SU-DHL-6 (cell line): ENCODE data around the gene SLC3A2.

ENCODE experiments used
- H2AFZ ChIP-seq: fragments of 200-600 bp; sonication (generic); 2 replicates; pipeline ENCODE4 v1.6.1; 2014; ENCODE audit warnings: low read depth, mild to moderate bottlenecking, moderate library complexity, mixed read lengths, antibody characterized with exemption, low read length; ENCODE audit not compliant: severe bottlenecking
- H3F3A ChIP-seq: fragments of 200-600 bp; shearing (Covaris generic); 2 replicates; pipeline ENCODE4 v1.6.0; 2016; ENCODE audit warnings: antibody characterized with exemption, mild to moderate bottlenecking; ENCODE audit not compliant: insufficient read depth
- H3K27ac ChIP-seq: fragments of 200-600 bp; sonication (generic); 2 replicates; pipeline ENCODE4 v1.5.1; 2016; ENCODE audit warnings: low read depth, mild to moderate bottlenecking, low read length, moderate library complexity, mixed read lengths
- H3K27me3 ChIP-seq: fragments of 200-600 bp; sonication (generic), shearing (Covaris generic); 2 replicates; pipeline ENCODE4 v1.6.0; 2014; ENCODE audit warnings: mild to moderate bottlenecking, low read length
- H3K36me3 ChIP-seq: fragments of 200-600 bp; sonication (generic); 2 replicates; pipeline ENCODE4 v1.6.1; 2014; ENCODE audit warnings: mild to moderate bottlenecking, low read length, mixed read lengths
- H3K4me2 ChIP-seq: fragments of 300-600, 200-600 bp; shearing (Covaris generic), sonication (generic); 2 replicates; pipeline ENCODE4 v1.6.0; 2014; ENCODE audit warnings: low read length, low read depth, mild to moderate bottlenecking; ENCODE audit not compliant: poor library complexity, severe bottlenecking
- H3K4me3 ChIP-seq: fragments of 200-600 bp; sonication (generic); 2 replicates; pipeline ENCODE4 v1.5.1; 2014; ENCODE audit warnings: antibody characterized with exemption, low read length, mild to moderate bottlenecking, mixed read lengths; ENCODE audit not compliant: insufficient read depth, poor library complexity, severe bottlenecking
- H3K79me2 ChIP-seq: fragments of 200-600 bp; sonication (generic); 2 replicates; pipeline ENCODE4 v1.6.1; 2014; ENCODE audit warnings: mild to moderate bottlenecking, low read length, moderate library complexity; ENCODE audit not compliant: insufficient read depth
- H3K9ac ChIP-seq: fragments of 200-600 bp; sonication (generic); 2 replicates; pipeline ENCODE4 v1.7.0; 2014; ENCODE audit warnings: mild to moderate bottlenecking, low read length
- H3K9me2 ChIP-seq: fragments of 200-600 bp; sonication (generic); replicated peaks from 2 replicates; pipeline ENCODE4 v1.6.1; 2014; ENCODE audit warnings: low read length; ENCODE audit not compliant: insufficient read depth
- H3K9me3 ChIP-seq: fragments of 200-600 bp; sonication (generic); 2 replicates; pipeline ENCODE4 v1.6.1; 2014; ENCODE audit warnings: low read length, mixed read lengths; ENCODE audit not compliant: insufficient read depth
- H4K20me1 ChIP-seq: fragments of 200-600 bp; sonication (generic); 2 replicates; pipeline ENCODE4 v1.6.1; 2014; ENCODE audit warnings: low read depth, mild to moderate bottlenecking, antibody characterized with exemption, low read length, moderate library complexity, mixed read lengths
- EZH2phosphoT487 ChIP-seq: fragments of 200-600 bp; sonication (generic), shearing (Covaris generic); conservative IDR thresholded peaks from 2 replicates; pipeline ENCODE4 v1.6.1; 2018; ENCODE audit warnings: mild to moderate bottlenecking, antibody characterized with exemption, low read length, moderate library complexity, mixed read lengths
- TF ChIP-seq, protein P1 (sequence below): fragments of 200-600 bp; sonication (generic); IDR thresholded peaks from one replicate; pipeline ENCODE4 v1.5.1; 2017; ENCODE audit warnings: antibody characterized with exemption, mild to moderate bottlenecking, low read length, moderate library complexity; ENCODE audit not compliant: insufficient read depth, poor library complexity, severe bottlenecking

Gene SLC3A2

DNA sequence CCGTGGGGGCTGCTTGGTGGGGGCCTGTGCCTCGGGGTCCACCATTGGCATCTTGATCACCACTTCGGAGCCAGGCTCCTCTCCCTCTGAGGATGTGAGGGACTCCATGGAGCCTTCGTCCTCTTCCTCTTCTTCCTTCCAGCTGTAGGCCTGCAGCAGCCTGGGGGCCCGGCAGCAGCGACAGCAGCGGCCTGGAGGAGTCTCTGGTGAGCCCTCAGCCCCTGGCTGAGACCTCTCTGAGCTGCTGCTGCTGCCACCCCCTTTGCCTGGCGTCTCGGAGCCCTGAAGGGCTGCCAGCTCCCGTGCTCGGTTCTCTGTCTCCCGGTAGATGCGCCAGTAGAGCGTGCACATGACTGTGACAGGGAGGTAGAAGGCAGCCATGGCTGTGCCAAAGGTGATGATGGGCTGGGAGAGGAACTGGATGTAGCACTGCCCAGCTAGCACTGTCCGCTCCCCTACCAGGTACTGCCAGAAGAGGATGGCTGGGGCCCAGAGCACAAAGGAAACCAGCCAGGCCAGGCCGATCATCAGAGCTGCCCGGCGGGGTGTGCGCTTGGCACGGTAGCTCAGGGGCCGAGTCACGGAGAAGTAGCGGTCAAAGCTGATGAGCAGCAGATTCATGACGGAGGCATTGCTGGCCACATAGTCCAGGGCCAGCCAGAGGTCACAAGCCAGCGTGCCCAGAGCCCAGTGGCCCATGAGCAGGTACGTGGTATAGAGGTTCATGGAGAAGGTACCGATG is 29.6 kb downstream of the SLC3A2 start:
- H3F3A ChIP-seq, result no peaks in the 10 kb centered on the region
- H3K4me2 ChIP-seq, result no peak overlapping the region
- no peaks in the 10 kb centered on the region for H3K9me3 ChIP-seq
- no peaks in the 10 kb centered on the region for H3K36me3 ChIP-seq
- TF ChIP-seq EZH2phosphoT487, result no peak
- TF ChIP-seq, protein P1, sequence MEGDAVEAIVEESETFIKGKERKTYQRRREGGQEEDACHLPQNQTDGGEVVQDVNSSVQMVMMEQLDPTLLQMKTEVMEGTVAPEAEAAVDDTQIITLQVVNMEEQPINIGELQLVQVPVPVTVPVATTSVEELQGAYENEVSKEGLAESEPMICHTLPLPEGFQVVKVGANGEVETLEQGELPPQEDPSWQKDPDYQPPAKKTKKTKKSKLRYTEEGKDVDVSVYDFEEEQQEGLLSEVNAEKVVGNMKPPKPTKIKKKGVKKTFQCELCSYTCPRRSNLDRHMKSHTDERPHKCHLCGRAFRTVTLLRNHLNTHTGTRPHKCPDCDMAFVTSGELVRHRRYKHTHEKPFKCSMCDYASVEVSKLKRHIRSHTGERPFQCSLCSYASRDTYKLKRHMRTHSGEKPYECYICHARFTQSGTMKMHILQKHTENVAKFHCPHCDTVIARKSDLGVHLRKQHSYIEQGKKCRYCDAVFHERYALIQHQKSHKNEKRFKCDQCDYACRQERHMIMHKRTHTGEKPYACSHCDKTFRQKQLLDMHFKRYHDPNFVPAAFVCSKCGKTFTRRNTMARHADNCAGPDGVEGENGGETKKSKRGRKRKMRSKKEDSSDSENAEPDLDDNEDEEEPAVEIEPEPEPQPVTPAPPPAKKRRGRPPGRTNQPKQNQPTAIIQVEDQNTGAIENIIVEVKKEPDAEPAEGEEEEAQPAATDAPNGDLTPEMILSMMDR, result no peak
- H3K4me3 ChIP-seq, result no peak overlapping the region
- no peak overlapping the region for H3K27ac ChIP-seq
- H3K9me2 ChIP-seq, result no peaks in the 10 kb centered on the region
- no peak overlapping the region for H3K9ac ChIP-seq
- no peaks in the 10 kb centered on the region for H3K79me2 ChIP-seq
- no peak overlapping the region for H2AFZ ChIP-seq
- no peaks in the 10 kb centered on the region for H3K27me3 ChIP-seq
- no peaks in the 10 kb centered on the region for H4K20me1 ChIP-seq

DNA sequence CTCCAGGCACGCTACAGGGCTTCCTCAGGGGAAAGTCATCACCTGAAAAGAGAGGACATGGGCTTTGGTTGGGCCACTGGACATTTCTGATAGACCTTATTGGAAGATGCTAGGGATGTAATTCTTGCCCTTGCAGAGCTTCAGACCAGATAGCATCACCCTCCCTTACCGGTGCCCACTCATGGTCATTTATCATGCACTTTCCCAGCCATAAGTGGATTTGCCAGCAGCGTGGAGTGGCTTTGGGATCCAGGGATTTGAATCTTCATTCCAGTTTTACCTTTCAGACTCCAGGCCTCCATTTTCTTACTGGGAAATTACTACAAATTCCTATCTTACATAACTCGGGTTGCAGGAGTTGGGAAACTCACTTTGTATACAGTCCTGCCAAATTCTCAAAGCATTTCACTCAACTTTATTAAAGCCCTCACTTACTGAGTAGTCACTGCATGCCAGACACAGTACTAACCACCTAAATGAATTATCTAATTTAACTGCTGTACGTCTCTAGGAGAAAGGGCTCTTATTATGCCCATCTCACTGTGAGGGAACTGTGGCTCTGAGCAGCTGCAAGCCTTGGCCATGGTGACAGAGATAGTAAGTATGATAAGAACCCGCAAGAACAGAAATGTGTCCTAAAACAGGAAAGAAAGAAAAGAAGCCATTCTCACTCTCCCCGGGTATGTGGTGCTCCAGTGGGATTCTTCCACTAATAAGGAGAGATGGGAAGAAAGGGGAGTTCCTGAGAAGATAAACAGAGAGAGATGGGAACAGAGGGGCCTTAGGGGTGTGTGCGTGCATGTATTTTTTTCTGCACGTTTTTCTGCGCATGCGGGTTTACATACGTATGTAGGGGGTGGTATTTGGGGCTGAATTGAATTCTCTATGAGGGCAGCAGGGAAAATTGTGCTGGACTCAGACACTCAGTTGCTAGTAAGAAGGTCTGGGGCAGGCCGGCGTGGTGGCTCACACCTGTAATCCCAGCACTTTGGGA is 30.7 kb downstream of the SLC3A2 start:
- Histone ChIP-seq H3K9me3 (no peaks in the 10 kb centered on the region), H2AFZ (no peak overlapping the region), H4K20me1 (no peaks in the 10 kb centered on the region), H3K4me3 (no peak overlapping the region), H3K4me2 (no peak overlapping the region), H3K36me3 (no peaks in the 10 kb centered on the region), H3K27me3 (no peaks in the 10 kb centered on the region), H3F3A (no peaks in the 10 kb centered on the region), H3K27ac (no peak overlapping the region), H3K9me2 (no peaks in the 10 kb centered on the region), H3K9ac (no peak overlapping the region), H3K79me2 (no peaks in the 10 kb centered on the region)
- TF ChIP-seq, protein P1, result no peak
- TF ChIP-seq EZH2phosphoT487, result no peak

DNA sequence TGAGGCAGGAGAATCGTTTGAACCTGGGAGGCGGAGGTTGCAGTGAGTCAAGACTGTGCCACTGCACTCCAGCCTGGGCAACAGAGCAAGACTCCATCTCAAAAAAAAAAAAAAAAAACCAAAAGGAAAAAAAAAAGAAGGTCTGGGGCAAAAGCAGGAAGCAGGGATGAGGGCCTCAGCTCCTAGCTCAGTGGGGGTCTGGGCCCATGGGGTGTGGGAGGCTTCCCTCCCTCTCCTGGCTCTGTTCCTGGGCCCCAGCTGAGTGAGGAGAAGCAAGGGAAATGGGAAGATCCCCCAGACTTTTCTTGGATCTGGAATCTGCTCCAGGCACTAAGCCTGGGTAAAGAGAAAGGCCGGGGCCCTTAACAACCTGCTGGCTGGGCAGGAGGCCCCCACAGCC is 31.6 kb downstream of the SLC3A2 start:
- Histone ChIP-seq H3K36me3 (no peaks in the 10 kb centered on the region), H3K79me2 (no peaks in the 10 kb centered on the region), H3K4me2 (no peak overlapping the region), H3K9ac (no peak overlapping the region), H4K20me1 (no peaks in the 10 kb centered on the region), H3K4me3 (no peak overlapping the region), H3K27me3 (no peaks in the 10 kb centered on the region), H2AFZ (no peak overlapping the region), H3K9me2 (no peaks in the 10 kb centered on the region), H3K27ac (no peak overlapping the region), H3F3A (no peaks in the 10 kb centered on the region), H3K9me3 (no peaks in the 10 kb centered on the region)
- TF ChIP-seq, protein P1, result no peak
- TF ChIP-seq EZH2phosphoT487, result no peak
